ENCODE results near the gene DNPH1.

Gene DNPH1

GRCh38 chr6:43254138-43254817 lies 25.0 kb upstream of the DNPH1 start:
- Histone ChIP-seq H3K4me1 (ENCODE audit: control insufficient read depth, insufficient read depth, low read length) (no peaks in the 10 kb centered on the region), H3K27me3 (ENCODE audit: control insufficient read depth, insufficient read depth, low read length) (no peaks in the 10 kb centered on the region), H3K9ac (ENCODE audit: low read depth, low read length) (no peak overlapping the region), H3K4me3 (ENCODE audit: low read depth, low read length) (no peak overlapping the region), H3K36me3 (ENCODE audit: control insufficient read depth, insufficient read depth, low read length) (no peaks in the 10 kb centered on the region), H3K9me3 (ENCODE audit: control insufficient read depth, insufficient read depth, low read length) (no peaks in the 10 kb centered on the region), H3K27ac (ENCODE audit: low read depth, low read length) (no peak overlapping the region)

- Histone ChIP-seq H3K9me3 (ENCODE audit: control insufficient read depth, insufficient read depth, low read length) (no peaks in the 10 kb centered on the region), H3K4me3 (ENCODE audit: low read depth, low read length) (no peak overlapping the region), H3K36me3 (ENCODE audit: control insufficient read depth, insufficient read depth, low read length) (no peaks in the 10 kb centered on the region), H3K27me3 (ENCODE audit: control insufficient read depth, insufficient read depth, low read length) (no peaks in the 10 kb centered on the region), H3K4me1 (ENCODE audit: control insufficient read depth, insufficient read depth, low read length) (no peaks in the 10 kb centered on the region), H3K9ac (ENCODE audit: low read depth, low read length) (no peak overlapping the region), H3K27ac (ENCODE audit: low read depth, low read length) (no peak overlapping the region)
Measured at GRCh38 chr6:43253401-43253800, 24.1 kb upstream of the DNPH1 start.

GRCh38 chr6:43250992-43251373 lies 21.7 kb upstream of the DNPH1 start:
- no peaks in the 10 kb centered on the region for H3K36me3 ChIP-seq (ENCODE audit: control insufficient read depth, insufficient read depth, low read length)
- no peak overlapping the region for H3K27ac ChIP-seq (ENCODE audit: low read depth, low read length)
- H3K27me3 ChIP-seq (ENCODE audit: control insufficient read depth, insufficient read depth, low read length): peaks cover 8% of the 10 kb centered on the region
- no peaks in the 10 kb centered on the region for H3K9me3 ChIP-seq (ENCODE audit: control insufficient read depth, insufficient read depth, low read length)
- no peak overlapping the region for H3K9ac ChIP-seq (ENCODE audit: low read depth, low read length)
- no peak overlapping the region for H3K4me3 ChIP-seq (ENCODE audit: low read depth, low read length)
- no peaks in the 10 kb centered on the region; the same call in 1 of the 2 replicates for H3K4me1 ChIP-seq (ENCODE audit: control insufficient read depth, insufficient read depth, low read length)

- no peaks in the 10 kb centered on the region for H3K36me3 ChIP-seq (ENCODE audit: control insufficient read depth, insufficient read depth, low read length)
- no peak overlapping the region for H3K27ac ChIP-seq (ENCODE audit: low read depth, low read length)
- H3K27me3 ChIP-seq (ENCODE audit: control insufficient read depth, insufficient read depth, low read length): peaks cover 30% of the 10 kb centered on the region
- no peaks in the 10 kb centered on the region; the same call in 1 of the 2 replicates for H3K4me1 ChIP-seq (ENCODE audit: control insufficient read depth, insufficient read depth, low read length)
- no peak overlapping the region for H3K9ac ChIP-seq (ENCODE audit: low read depth, low read length)
- H3K9me3 ChIP-seq (ENCODE audit: control insufficient read depth, insufficient read depth, low read length): no peaks in the 10 kb centered on the region
- no peak overlapping the region for H3K4me3 ChIP-seq (ENCODE audit: low read depth, low read length)
Measured at GRCh38 chr6:43248791-43249190, 19.5 kb upstream of the DNPH1 start.

- H3K4me3 ChIP-seq (ENCODE audit: low read depth, low read length): peak overlapping the region; percentile 80
- H3K9ac ChIP-seq (ENCODE audit: low read depth, low read length): no peak overlapping the region
- H3K27me3 ChIP-seq (ENCODE audit: control insufficient read depth, insufficient read depth, low read length): peaks cover 36% of the 10 kb centered on the region
- no peak overlapping the region for H3K27ac ChIP-seq (ENCODE audit: low read depth, low read length)
- no peaks in the 10 kb centered on the region for H3K9me3 ChIP-seq (ENCODE audit: control insufficient read depth, insufficient read depth, low read length)
- no peaks in the 10 kb centered on the region for H3K36me3 ChIP-seq (ENCODE audit: control insufficient read depth, insufficient read depth, low read length)
- no peaks in the 10 kb centered on the region; the same call in 1 of the 2 replicates for H3K4me1 ChIP-seq (ENCODE audit: control insufficient read depth, insufficient read depth, low read length)
Measured at GRCh38 chr6:43248101-43248500, 18.8 kb upstream of the DNPH1 start.

GRCh38 chr6:43247114-43247999 lies 18.1 kb upstream of the DNPH1 start:
- Histone ChIP-seq H3K4me1 (ENCODE audit: control insufficient read depth, insufficient read depth, low read length) (no peaks in the 10 kb centered on the region; the same call in 1 of the 2 replicates), H3K27me3 (ENCODE audit: control insufficient read depth, insufficient read depth, low read length) (peaks cover 43% of the 10 kb centered on the region), H3K9ac (ENCODE audit: low read depth, low read length) (no peak overlapping the region), H3K4me3 (ENCODE audit: low read depth, low read length) (peak overlapping the region; percentile 80), H3K9me3 (ENCODE audit: control insufficient read depth, insufficient read depth, low read length) (no peaks in the 10 kb centered on the region), H3K27ac (ENCODE audit: low read depth, low read length) (no peak overlapping the region), H3K36me3 (ENCODE audit: control insufficient read depth, insufficient read depth, low read length) (no peaks in the 10 kb centered on the region)

- Histone ChIP-seq H3K9ac (ENCODE audit: low read depth, low read length) (peak overlapping the region; percentile 54), H3K27me3 (ENCODE audit: control insufficient read depth, insufficient read depth, low read length) (peaks cover 52% of the 10 kb centered on the region), H3K4me3 (ENCODE audit: low read depth, low read length) (peak overlapping the region; percentile 80), H3K27ac (ENCODE audit: low read depth, low read length) (peak overlapping the region; percentile 62), H3K36me3 (ENCODE audit: control insufficient read depth, insufficient read depth, low read length) (no peaks in the 10 kb centered on the region), H3K9me3 (ENCODE audit: control insufficient read depth, insufficient read depth, low read length) (no peaks in the 10 kb centered on the region), H3K4me1 (ENCODE audit: control insufficient read depth, insufficient read depth, low read length) (no peaks in the 10 kb centered on the region; the same call in 1 of the 2 replicates)
Measured at GRCh38 chr6:43246301-43247113, 17.2 kb upstream of the DNPH1 start.

GRCh38 chr6:43243664-43244321 lies 14.5 kb upstream of the DNPH1 start:
- H3K27ac ChIP-seq (ENCODE audit: low read depth, low read length): no peak overlapping the region
- H3K36me3 ChIP-seq (ENCODE audit: control insufficient read depth, insufficient read depth, low read length): no peaks in the 10 kb centered on the region
- H3K9ac ChIP-seq (ENCODE audit: low read depth, low read length): no peak overlapping the region
- no peaks in the 10 kb centered on the region for H3K9me3 ChIP-seq (ENCODE audit: control insufficient read depth, insufficient read depth, low read length)
- peaks cover 64% of the 10 kb centered on the region for H3K27me3 ChIP-seq (ENCODE audit: control insufficient read depth, insufficient read depth, low read length)
- no peak overlapping the region; the same call in 1 of the 2 replicates for H3K4me3 ChIP-seq (ENCODE audit: low read depth, low read length)
- H3K4me1 ChIP-seq (ENCODE audit: control insufficient read depth, insufficient read depth, low read length): no peaks in the 10 kb centered on the region; the same call in 1 of the 2 replicates

- Histone ChIP-seq H3K27me3 (ENCODE audit: control insufficient read depth, insufficient read depth, low read length) (peaks cover 62% of the 10 kb centered on the region), H3K36me3 (ENCODE audit: control insufficient read depth, insufficient read depth, low read length) (no peaks in the 10 kb centered on the region), H3K27ac (ENCODE audit: low read depth, low read length) (no peak within 1 kb of the TSS), H3K9me3 (ENCODE audit: control insufficient read depth, insufficient read depth, low read length) (no peaks in the 10 kb centered on the region), H3K4me3 (ENCODE audit: low read depth, low read length) (no peak within 1 kb of the TSS; the same call in 1 of the 2 replicates), H3K4me1 (ENCODE audit: control insufficient read depth, insufficient read depth, low read length) (no peaks in the 10 kb centered on the region; the same call in 1 of the 2 replicates), H3K9ac (ENCODE audit: low read depth, low read length) (no peak within 1 kb of the TSS)
Measured at GRCh38 chr6:43242908-43243663, 13.8 kb upstream of the DNPH1 start, which contains the start of gene TTBK1. Gene TTBK1 (plus strand): TSS chr6:43243481. CDS start chr6:43246661, 3,180 bp downstream.

GRCh38 chr6:43241446-43241845 lies 12.2 kb upstream of the DNPH1 start:
- H3K27me3 ChIP-seq (ENCODE audit: control insufficient read depth, insufficient read depth, low read length): peaks cover 60% of the 10 kb centered on the region
- no peaks in the 10 kb centered on the region for H3K9me3 ChIP-seq (ENCODE audit: control insufficient read depth, insufficient read depth, low read length)
- no peak overlapping the region for H3K9ac ChIP-seq (ENCODE audit: low read depth, low read length)
- no peaks in the 10 kb centered on the region for H3K36me3 ChIP-seq (ENCODE audit: control insufficient read depth, insufficient read depth, low read length)
- no peak overlapping the region for H3K4me3 ChIP-seq (ENCODE audit: low read depth, low read length)
- no peaks in the 10 kb centered on the region; the same call in 1 of the 2 replicates for H3K4me1 ChIP-seq (ENCODE audit: control insufficient read depth, insufficient read depth, low read length)
- no peak overlapping the region for H3K27ac ChIP-seq (ENCODE audit: low read depth, low read length)
